HepG2 (cell line): Measurements from ENCODE around the gene TUBB4B. TPM values are rescaled to one million over a fixed set of nuclear protein-coding genes. Genes with fewer than 3 reads are reported as not detected.
A peak's percentile ranks its signal among the peaks of the same experiment; 100 is the strongest.

Experiments
- ARID5B ChIP-seq: IDR thresholded peaks from 2 replicates; pipeline ENCODE4 v1.4.0; 2020; ENCODE audit warnings: mild to moderate bottlenecking, missing genetic modification reagents
- ATF2 ChIP-seq: sonication (generic); formaldehyde crosslinking; IDR thresholded peaks from 2 replicates; pipeline ENCODE4 v1.4.0; 2020; ENCODE audit warnings: missing genetic modification reagents
- CBX5 ChIP-seq: sonication (generic); formaldehyde crosslinking; IDR thresholded peaks from 2 replicates; pipeline ENCODE4 v1.4.0; 2020; ENCODE audit warnings: missing genetic modification reagents, borderline replicate concordance
- GATAD2A ChIP-seq: IDR thresholded peaks from 2 replicates; pipeline ENCODE4 v1.6.1; 2016
- HNF4A ChIP-seq: sonication (generic); formaldehyde crosslinking; IDR thresholded peaks from 2 replicates; pipeline ENCODE4 v1.4.0; 2020; ENCODE audit warnings: missing genetic modification reagents
- HNRNPK ChIP-seq: fragments of 200-400 bp; formaldehyde crosslinking; IDR thresholded peaks from 2 replicates; pipeline ENCODE4 v1.6.1; 2018; ENCODE audit warnings: low read length, low read depth, moderate library complexity, mild to moderate bottlenecking; ENCODE audit not compliant: poor library complexity, severe bottlenecking
- RBFOX2 ChIP-seq: fragments of 200-400 bp; formaldehyde crosslinking; IDR thresholded peaks from 2 replicates; pipeline ENCODE4 v1.6.1; 2017; ENCODE audit warnings: low read depth, mild to moderate bottlenecking, low read length
- SALL1 ChIP-seq: sonication (generic); formaldehyde crosslinking; IDR thresholded peaks from 2 replicates; pipeline ENCODE4 v1.8.0; 2022; ENCODE audit warnings: mild to moderate bottlenecking, missing genetic modification reagents
- SOX6 ChIP-seq, 2 experiments: fragments of 450-650 bp in 1 of 2; sonication (generic) in 1 of 2; formaldehyde crosslinking in 1 of 2; IDR thresholded peaks; 2 replicates each; pipeline versions ENCODE4 v1.4.0 to v1.6.1; 2017 to 2020; ENCODE audit warnings: antibody characterized with exemption in 1 of 2, mild to moderate bottlenecking in 1 of 2, missing genetic modification reagents in 1 of 2
- THRA ChIP-seq: sonication (generic); formaldehyde crosslinking; IDR thresholded peaks from 2 replicates; pipeline ENCODE4 v1.4.0; 2020; ENCODE audit warnings: missing genetic modification reagents, borderline replicate concordance
- polyA plus RNA-seq, 8 experiments: library from polyadenylated mRNA; depleted of rRNA in 3 of 8; stranded (reverse) in 7 of 8; unstranded in 1 of 8; fragments of >200 nt; fragmentation: Illumina TruSeq in 4 of 8; extraction: Trizol in 4 of 8; gene quantifications; 2 replicates each; pipeline versions ENCODE4 v1.2.1 to v1.2.3, GENCODE V29; 2011 to 2016; ENCODE audit warnings: low read depth in 4 of 8, missing spikeins in 1 of 8, mixed read lengths in 1 of 8; ENCODE audit not compliant: insufficient read depth in 1 of 8
- total RNA-seq, 5 experiments: library from RNA; depleted of rRNA; stranded (reverse); fragments of >200 nt; fragmentation: Illumina TruSeq; extraction: Trizol; gene quantifications; 2 replicates each; pipeline ENCODE4 v1.2.3, GENCODE V29; 2016; ENCODE audit warnings: low read depth in 1 of 5
- TF ChIP-seq, protein P1 (sequence below): sonication (generic); formaldehyde crosslinking; IDR thresholded peaks from 2 replicates; pipeline ENCODE4 v1.4.0; 2020; ENCODE audit warnings: missing genetic modification reagents, borderline replicate concordance
- TF ChIP-seq, protein P2 (sequence below): sonication (generic); formaldehyde crosslinking; IDR thresholded peaks from 2 replicates; pipeline ENCODE4 v1.9.0; 2022; ENCODE audit warnings: low read depth, missing genetic modification reagents
- TF ChIP-seq, protein P3 (sequence below): sonication (generic); formaldehyde crosslinking; IDR thresholded peaks from 2 replicates; pipeline ENCODE4 v1.4.0; 2020; ENCODE audit warnings: mild to moderate bottlenecking, missing genetic modification reagents
- TF ChIP-seq, protein P4 (sequence below): sonication (generic); IDR thresholded peaks from 2 replicates; pipeline ENCODE4 v1.6.1; 2016; ENCODE audit warnings: low read depth, borderline replicate concordance

The TUBB4B gene
- total and polyA plus RNA-seq, 2 of the 13 experiments (the other 11 are each of a cell fraction or from before 2014, with no cell fraction given) = 182 to 412 TPM

DNA sequence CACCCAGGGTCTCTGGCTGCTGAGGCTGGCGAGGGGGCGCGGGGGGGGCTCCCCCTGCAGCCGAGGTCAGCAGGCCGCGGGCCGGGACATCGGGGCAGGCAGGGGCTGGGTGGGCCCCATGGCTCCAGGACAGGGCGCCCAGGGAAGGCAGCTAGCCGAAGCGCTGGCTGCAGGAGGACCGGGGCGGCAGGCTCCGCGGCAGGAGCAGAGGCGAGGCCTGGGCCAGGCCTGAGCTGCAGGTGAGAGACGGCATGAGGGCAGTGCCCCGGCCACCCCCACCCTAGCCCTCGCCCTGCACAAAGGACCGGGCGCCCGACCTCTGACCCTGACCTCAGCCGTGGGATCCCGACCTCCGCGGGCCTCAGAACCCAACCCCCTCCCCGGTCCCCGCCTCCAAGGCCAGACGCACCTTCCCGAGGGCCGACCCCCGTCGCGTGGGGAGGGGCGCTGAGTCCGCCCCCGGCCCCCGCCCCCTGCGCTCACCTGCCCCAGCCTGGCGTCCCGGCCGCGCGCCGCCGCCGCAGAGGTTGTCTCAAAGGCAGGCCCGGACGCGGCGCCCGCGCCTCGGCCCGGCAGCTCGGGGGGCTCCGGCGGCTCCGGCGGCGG lies 19.5 kb upstream of the TUBB4B start (continued):
- TF ChIP-seq, protein P1, sequence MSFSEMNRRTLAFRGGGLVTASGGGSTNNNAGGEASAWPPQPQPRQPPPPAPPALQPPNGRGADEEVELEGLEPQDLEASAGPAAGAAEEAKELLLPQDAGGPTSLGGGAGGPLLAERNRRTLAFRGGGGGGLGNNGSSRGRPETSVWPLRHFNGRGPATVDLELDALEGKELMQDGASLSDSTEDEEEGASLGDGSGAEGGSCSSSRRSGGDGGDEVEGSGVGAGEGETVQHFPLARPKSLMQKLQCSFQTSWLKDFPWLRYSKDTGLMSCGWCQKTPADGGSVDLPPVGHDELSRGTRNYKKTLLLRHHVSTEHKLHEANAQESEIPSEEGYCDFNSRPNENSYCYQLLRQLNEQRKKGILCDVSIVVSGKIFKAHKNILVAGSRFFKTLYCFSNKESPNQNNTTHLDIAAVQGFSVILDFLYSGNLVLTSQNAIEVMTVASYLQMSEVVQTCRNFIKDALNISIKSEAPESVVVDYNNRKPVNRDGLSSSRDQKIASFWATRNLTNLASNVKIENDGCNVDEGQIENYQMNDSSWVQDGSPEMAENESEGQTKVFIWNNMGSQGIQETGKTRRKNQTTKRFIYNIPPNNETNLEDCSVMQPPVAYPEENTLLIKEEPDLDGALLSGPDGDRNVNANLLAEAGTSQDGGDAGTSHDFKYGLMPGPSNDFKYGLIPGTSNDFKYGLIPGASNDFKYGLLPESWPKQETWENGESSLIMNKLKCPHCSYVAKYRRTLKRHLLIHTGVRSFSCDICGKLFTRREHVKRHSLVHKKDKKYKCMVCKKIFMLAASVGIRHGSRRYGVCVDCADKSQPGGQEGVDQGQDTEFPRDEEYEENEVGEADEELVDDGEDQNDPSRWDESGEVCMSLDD = 0 out of 2 replicates have a peak, but pooled peaks have one; percentile 41
- peak; percentile 62 for TF ChIP-seq HNF4A (CRISPR knock-in tag)
- TF ChIP-seq CBX5 = no peak
- no peak for TF ChIP-seq ATF2
- peak; percentile 43; the same call in 1 of the 2 replicates for TF ChIP-seq THRA (CRISPR knock-in tag)
- TF ChIP-seq, protein P2, sequence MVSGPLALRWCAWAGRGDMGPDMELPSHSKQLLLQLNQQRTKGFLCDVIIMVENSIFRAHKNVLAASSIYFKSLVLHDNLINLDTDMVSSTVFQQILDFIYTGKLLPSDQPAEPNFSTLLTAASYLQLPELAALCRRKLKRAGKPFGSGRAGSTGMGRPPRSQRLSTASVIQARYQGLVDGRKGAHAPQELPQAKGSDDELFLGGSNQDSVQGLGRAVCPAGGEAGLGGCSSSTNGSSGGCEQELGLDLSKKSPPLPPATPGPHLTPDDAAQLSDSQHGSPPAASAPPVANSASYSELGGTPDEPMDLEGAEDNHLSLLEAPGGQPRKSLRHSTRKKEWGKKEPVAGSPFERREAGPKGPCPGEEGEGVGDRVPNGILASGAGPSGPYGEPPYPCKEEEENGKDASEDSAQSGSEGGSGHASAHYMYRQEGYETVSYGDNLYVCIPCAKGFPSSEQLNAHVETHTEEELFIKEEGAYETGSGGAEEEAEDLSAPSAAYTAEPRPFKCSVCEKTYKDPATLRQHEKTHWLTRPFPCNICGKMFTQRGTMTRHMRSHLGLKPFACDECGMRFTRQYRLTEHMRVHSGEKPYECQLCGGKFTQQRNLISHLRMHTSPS (CRISPR knock-in tag) = peak; percentile 76
- no peak for TF ChIP-seq SALL1 (CRISPR knock-in tag)
- TF ChIP-seq HNRNPK = peak; percentile 78
- TF ChIP-seq ARID5B = peak; percentile 16; the same call in 1 of the 2 replicates
- no peak for TF ChIP-seq SOX6 (IDR thresholded peaks at IDR 0.05)
- TF ChIP-seq SOX6 (CRISPR knock-in tag; IDR thresholded peaks at IDR 0.05) = peak; percentile 59
- TF ChIP-seq, protein P3, sequence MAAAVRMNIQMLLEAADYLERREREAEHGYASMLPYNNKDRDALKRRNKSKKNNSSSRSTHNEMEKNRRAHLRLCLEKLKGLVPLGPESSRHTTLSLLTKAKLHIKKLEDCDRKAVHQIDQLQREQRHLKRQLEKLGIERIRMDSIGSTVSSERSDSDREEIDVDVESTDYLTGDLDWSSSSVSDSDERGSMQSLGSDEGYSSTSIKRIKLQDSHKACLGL (CRISPR knock-in tag) = no peak
- 0 out of 2 replicates have a peak, but pooled peaks have one; percentile 18 for TF ChIP-seq GATAD2A (CRISPR knock-in tag)
- TF ChIP-seq, protein P4, sequence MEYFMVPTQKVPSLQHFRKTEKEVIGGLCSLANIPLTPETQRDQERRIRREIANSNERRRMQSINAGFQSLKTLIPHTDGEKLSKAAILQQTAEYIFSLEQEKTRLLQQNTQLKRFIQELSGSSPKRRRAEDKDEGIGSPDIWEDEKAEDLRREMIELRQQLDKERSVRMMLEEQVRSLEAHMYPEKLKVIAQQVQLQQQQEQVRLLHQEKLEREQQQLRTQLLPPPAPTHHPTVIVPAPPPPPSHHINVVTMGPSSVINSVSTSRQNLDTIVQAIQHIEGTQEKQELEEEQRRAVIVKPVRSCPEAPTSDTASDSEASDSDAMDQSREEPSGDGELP = peak; percentile 42; the same call in 1 of the 2 replicates
- peak; percentile 37; the same call in 1 of the 2 replicates for TF ChIP-seq RBFOX2
